Calu3 (cell line): ENCODE measurements around the gene KIF17. TPM values are rescaled to one million over a fixed set of nuclear protein-coding genes. Genes with fewer than 3 reads are reported as not detected.
A peak's percentile ranks its signal among the peaks of the same experiment; 100 is the strongest.

Experiments used
- BruUV-seq: library from RNA; stranded (reverse); fragments of 400-500 nt; replicated peaks from 2 replicates; lab custom pipeline; 2021; lab: Mats Ljungman, UMichigan
- CTCF ChIA-PET: fragments of 300-600 bp; sonication (Branson Sonifier 250); formaldehyde crosslinking; loops from one replicate; lab custom pipeline; 2022; ENCODE audit warnings: antibody characterized with exemption; lab: Charles Lee
- DNase-seq: peaks from one replicate; pipeline ENCODE4 v3.0.0; 2022
- H3K27ac Mint-ChIP-seq: one replicate; pipeline ENCODE4 v1.8.0; 2022; ENCODE audit warnings: mixed read lengths; ENCODE audit not compliant: unreplicated experiment
- H3K27me3 Mint-ChIP-seq: one replicate; pipeline ENCODE4 v1.8.0; 2022; ENCODE audit warnings: mixed read lengths; ENCODE audit not compliant: unreplicated experiment
- H3K36me3 Mint-ChIP-seq: one replicate; pipeline ENCODE4 v1.8.0; 2022; ENCODE audit warnings: mild to moderate bottlenecking, moderate library complexity, mixed read lengths; ENCODE audit not compliant: insufficient read depth, unreplicated experiment
- H3K4me1 Mint-ChIP-seq: one replicate; pipeline ENCODE4 v1.8.0; 2022; ENCODE audit warnings: mild to moderate bottlenecking, low read depth, mixed read lengths; ENCODE audit not compliant: unreplicated experiment
- H3K4me3 Mint-ChIP-seq: one replicate; pipeline ENCODE4 v1.8.0; 2022; ENCODE audit warnings: mild to moderate bottlenecking, low read depth, moderate library complexity, mixed read lengths; ENCODE audit not compliant: unreplicated experiment
- H3K9me3 Mint-ChIP-seq: one replicate; pipeline ENCODE4 v1.8.0; 2022; ENCODE audit warnings: low read depth, mixed read lengths; ENCODE audit not compliant: unreplicated experiment
- CTCF ChIP-seq: fragments of 200-600 bp; IDR thresholded peaks from one replicate; pipeline ENCODE4 v1.8.0; 2022; ENCODE audit warnings: antibody characterized with exemption; ENCODE audit not compliant: unreplicated experiment
- intact Hi-C: fragments of 100-400 bp; cut with micrococcal nuclease; formaldehyde crosslinking; loops from one replicate; pipeline ENCODE4 v1.10.0; 2022; ENCODE audit not compliant: unreplicated experiment
- total RNA-seq: library from RNA; stranded (reverse); gene quantifications from 2 replicates; pipeline ENCODE4 v1.2.3, GENCODE V29; 2022

The KIF17 gene
- total RNA-seq, 1 experiment from 2014 or later, result not detected

GRCh38 chr1:20661207-20662109, 56.3 kb downstream of the KIF17 start, which contains the start of gene DDOST:
Gene DDOST (minus strand): TSS chr1:20661369. CDS start chr1:20661350, 19 bp downstream.
- BruUV-seq, result TSS peak; percentile 93
- Mint-ChIP-seq H3K27me3 (no peaks in the 10 kb centered on the region), H3K27ac (peak within 1 kb of the TSS; percentile 66), H3K4me1 (peaks cover 22% of the 10 kb centered on the region), H3K36me3 (peaks cover 46% of the 10 kb centered on the region), H3K4me3 (peak within 1 kb of the TSS; percentile 89), H3K9me3 (no peaks in the 10 kb centered on the region)
- intact Hi-C loops, result no loop called here
- no peak for TF ChIP-seq CTCF
- CTCF ChIA-PET, result interaction anchor here (0.6 to 1.1 kb wide), 2 partner anchors 27 to 65 kb away, joined by 3 to 12 read pairs; no protein-coding TSS in a partner anchor
- peak; percentile 92 for DNase-seq

- H3K9me3 Mint-ChIP-seq, result no peaks in the 10 kb centered on the region
- no peak for TF ChIP-seq CTCF
- CTCF ChIA-PET, result interaction anchor here (0.6 kb wide), 1 partner anchor 1296 kb away, joined by 3 read pairs; no protein-coding TSS in a partner anchor
- peaks cover 22% of the 10 kb centered on the region for H3K4me1 Mint-ChIP-seq
- H3K4me3 Mint-ChIP-seq, result peak overlapping the region; percentile 89
- intact Hi-C loops, result no loop called here
- no TSS peak for BruUV-seq
- H3K27ac Mint-ChIP-seq, result peak overlapping the region; percentile 66
- H3K27me3 Mint-ChIP-seq, result no peaks in the 10 kb centered on the region
- no peak for DNase-seq
- H3K36me3 Mint-ChIP-seq, result peaks cover 47% of the 10 kb centered on the region
These were observed 57.0 kb downstream of the KIF17 start for GRCh38 chr1:20660847-20661206.

GRCh38 chr1:20660363-20660762, 57.4 kb downstream of the KIF17 start:
- intact Hi-C loops, result no loop called here
- no peak for DNase-seq
- CTCF ChIA-PET, result interaction anchor here (0.6 kb wide), 1 partner anchor 1295 kb away, joined by 3 read pairs; no protein-coding TSS in a partner anchor
- Mint-ChIP-seq H3K27me3 (no peaks in the 10 kb centered on the region), H3K4me1 (peaks cover 22% of the 10 kb centered on the region), H3K36me3 (peaks cover 52% of the 10 kb centered on the region), H3K9me3 (no peaks in the 10 kb centered on the region), H3K27ac (peak overlapping the region; percentile 66), H3K4me3 (peak overlapping the region; percentile 89)
- TF ChIP-seq CTCF, result no peak
- BruUV-seq, result no TSS peak

- TF ChIP-seq CTCF, result no peak
- CTCF ChIA-PET, result no interaction called here
- peaks cover 64% of the 10 kb centered on the region for H3K36me3 Mint-ChIP-seq
- H3K27me3 Mint-ChIP-seq, result no peaks in the 10 kb centered on the region
- intact Hi-C loops, result no loop called here
- no TSS peak for BruUV-seq
- peaks cover 22% of the 10 kb centered on the region for H3K4me1 Mint-ChIP-seq
- DNase-seq, result no peak
- H3K4me3 Mint-ChIP-seq, result no peak overlapping the region
- H3K9me3 Mint-ChIP-seq, result no peaks in the 10 kb centered on the region
- no peak overlapping the region for H3K27ac Mint-ChIP-seq
These were observed 59.5 kb downstream of the KIF17 start for GRCh38 chr1:20658166-20658915.
